GM18873 (cell line): Measurements from ENCODE around the gene STX8.

ENCODE experiments used
- ATAC-seq: cut with Tn5 transposase; IDR thresholded peaks from one replicate; pipeline ENCODE4 v1.9.1; 2021; ENCODE audit warnings: mild to moderate bottlenecking, moderate library complexity, moderate number of reproducible peaks; ENCODE audit not compliant: unreplicated experiment, low FRiP score

The STX8 gene

DNA sequence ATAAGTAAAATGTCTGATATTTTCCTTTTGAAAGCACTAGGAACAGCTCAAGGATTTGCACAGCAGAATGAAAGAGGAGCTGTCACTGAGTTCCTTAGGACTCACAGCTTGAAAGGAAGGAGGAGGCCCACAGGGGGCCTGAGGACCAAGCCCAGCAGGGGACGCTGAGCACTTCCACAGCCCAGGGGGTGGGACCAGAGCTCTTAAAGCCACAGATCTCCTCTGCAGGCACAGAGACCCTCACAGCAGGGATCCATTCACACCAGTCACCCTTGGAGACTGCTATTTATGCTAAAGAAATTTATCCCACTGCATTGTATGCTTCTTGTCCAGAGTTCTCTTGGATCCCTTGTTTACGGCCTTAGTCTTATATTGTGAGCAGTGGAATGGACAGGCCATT is 253.3 kb downstream of the STX8 start:
- ATAC-seq, result no peak

DNA sequence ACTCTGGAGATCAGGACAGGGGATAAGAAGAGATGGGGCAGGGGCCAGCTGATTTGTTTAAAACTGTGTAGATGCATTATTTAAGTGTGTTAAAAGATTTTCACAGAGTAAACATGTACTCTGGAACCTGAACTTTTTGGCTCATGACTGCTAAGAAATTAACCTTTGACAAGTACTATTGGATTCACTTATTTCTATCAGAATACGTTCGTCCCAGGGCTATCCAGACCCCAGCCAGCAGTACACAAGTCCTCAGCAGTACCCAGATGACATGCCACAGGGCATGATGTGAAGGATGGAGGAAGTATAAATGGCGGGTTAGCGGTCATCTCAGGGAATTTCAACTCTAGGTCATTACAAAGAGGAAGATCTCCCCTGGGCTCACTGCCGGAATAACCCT is 253.7 kb downstream of the STX8 start:
- ATAC-seq, result no peak

DNA sequence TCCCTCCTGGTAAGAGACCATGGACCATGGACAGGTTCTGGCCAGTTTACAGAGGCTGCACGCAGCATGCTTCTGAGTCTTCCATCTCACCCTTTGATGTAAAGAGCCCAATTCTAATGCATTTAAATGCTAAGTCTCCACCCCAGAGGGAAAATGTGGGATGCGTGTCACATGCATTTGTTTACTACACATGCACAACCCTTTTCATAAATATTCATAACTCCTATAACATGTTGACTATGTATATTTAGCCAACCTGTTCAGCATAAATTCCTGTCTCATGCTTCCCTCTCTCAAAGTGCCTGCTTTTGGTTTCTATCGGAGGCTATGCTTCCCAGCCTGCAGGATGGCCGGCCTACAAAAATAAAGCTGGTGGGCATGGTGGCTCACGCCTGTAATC is 260.3 kb downstream of the STX8 start:
- no peak for ATAC-seq

GRCh38 chr17:9313346-9313745 is 262.3 kb downstream of the STX8 start:
- ATAC-seq, result no peak

DNA sequence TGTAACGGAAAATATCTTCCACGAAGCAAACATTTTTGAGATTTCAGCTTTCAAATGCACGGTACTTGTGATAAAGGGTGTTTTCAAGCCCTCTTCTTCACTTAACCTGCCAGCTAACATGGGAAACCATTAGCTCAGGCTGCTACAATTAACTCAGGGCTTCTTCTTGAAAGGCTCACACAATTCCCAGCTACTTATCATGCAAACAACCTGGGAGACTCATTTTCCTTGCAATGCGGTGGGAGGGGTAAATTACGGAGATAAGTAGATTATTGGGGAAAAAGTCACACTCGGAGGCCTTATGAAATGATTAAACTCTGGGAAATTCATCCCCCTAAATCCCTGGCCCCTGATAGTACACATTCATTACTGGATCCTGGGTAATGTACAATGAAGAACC is 266.4 kb downstream of the STX8 start:
- ATAC-seq, result no peak

DNA sequence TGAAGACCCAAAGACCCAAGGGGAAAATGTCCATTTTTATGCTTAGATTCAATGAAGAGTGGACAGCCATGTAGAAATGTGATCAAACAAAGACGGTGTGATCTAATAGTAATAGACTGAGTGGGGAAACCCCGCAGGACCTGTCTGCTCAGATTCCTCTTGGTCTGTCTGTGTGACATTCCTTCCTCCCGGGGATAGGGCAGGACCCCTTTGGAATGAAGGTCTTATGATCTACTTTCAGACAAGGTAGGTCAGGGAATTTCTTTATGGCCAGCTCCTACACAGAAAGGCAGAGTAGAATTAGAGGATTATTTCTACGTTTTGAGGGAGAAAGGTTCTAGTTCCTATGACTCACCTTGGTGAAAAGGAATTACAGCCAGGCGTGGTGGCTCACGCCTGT is 267.6 kb downstream of the STX8 start:
- ATAC-seq, result no peak

GRCh38 chr17:9307313-9307998 is 268.2 kb downstream of the STX8 start:
- ATAC-seq, result no peak

DNA sequence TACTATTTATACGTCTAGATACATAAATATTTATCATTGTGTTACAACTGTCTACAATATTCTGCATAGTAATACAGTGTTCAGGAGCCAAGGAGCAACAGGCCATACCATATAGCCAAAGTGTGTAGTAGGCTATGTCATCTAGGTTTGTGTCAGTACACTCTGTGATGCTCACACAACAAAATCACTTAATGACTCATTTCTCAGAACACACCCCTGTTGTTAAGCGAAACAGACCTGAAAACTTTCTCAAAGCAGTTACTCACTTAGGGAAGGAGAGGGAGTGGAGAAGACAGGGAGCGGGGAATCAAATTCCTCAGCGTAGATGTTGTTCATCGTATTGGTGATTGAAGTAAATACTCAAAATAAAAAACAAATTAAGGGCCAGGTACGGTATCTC is 269.5 kb downstream of the STX8 start:
- ATAC-seq, result no peak

DNA sequence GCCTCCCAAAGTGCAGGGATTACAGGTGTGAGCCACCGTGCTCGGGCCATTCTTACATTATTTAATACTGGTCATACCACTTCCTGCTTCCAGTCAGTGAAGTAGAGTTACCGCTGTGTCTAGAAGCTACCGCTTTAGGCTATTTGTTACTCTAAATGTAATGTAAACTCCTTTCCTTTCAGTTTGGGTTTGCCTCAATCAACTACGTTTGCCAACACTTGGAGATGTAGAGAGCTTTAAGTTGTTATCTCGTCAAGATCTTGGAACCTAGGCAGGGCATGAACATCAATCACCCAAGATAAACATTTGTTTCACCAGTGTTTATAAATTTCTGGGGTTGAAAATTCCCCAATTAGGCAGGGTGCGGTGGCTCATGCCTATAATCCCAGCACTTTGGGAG is 275.9 kb downstream of the STX8 start:
- ATAC-seq, result no peak

- no peak for ATAC-seq
Measured at GRCh38 chr17:9298776-9299295, 276.8 kb downstream of the STX8 start.

- no peak for ATAC-seq
Measured at GRCh38 chr17:9298135-9298534, 277.5 kb downstream of the STX8 start.

DNA sequence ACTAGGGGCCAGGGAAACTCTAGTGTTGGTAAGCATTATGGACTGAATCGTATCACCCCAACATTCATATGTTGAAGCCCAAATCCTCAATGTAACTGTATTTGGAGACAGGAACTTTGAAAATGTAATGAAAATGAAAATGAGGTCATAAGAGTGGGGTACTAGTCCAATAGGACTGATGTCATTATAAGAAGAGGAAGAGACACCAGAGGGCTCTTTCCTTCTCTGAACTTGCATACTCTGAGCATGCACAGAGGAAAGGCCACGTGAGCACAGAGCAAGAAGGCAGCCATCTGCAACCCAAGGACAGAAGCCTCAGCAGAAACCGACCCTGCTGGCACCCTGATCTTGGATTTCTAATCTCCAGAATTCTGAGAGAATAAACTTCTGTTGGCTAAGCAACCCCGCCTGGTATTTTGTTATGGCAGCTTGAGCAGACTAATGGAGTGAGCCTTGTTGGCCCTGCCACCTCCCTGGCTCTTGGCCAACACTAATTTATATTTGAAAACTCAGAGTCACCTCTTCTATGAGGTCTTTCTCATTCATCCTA is 280.9 kb downstream of the STX8 start:
- no peak for ATAC-seq

GRCh38 chr17:9292561-9292941 is 283.1 kb downstream of the STX8 start:
- ATAC-seq, result no peak

DNA sequence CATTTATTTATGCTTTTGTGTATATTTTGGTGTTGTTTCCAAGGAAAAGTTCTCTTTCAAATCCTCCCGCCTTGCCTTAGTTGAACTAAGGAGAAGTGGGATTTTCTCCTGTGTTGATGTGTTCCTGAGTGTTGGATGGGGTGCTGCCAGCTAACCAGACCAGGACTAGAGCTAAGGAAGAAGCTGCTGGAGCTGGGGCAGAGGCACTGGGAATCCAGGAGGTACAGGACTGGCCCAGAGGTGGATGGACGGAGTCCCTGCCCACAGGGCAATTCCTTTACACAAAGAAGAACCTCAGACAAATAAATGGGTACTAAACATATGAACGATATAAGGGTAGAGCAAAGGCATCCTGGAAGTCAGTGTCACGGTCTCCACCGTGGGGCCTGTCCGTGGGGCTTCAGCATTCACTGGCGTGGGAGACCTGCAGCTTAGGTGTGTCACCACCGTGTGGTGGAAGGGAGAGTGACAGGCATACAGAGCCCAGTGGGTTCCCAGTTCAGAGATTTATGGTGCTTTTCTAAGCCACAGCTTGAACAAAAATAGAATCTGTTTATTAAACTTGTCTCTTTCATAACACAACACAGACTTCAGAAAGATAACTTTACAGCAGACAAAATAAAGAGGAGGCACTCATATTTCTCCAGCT is 283.6 kb downstream of the STX8 start:
- ATAC-seq, result no peak

DNA sequence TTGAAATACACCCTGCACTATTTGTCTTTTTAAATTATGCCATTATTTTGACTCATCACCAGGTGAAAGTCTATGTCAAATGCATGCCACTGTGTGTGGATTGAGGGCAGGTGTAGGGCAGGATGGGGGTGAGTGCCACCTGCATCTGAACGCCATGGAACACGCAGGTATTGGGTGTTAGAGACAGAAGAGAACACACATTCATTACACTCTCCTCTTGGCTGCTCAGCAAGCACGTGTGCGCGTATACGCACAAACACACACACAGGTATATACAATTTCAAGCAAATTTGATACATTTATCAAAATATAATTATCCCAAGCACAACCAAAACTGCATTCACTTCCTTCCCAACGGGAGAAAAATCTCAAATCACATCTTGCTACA is 285.4 kb downstream of the STX8 start:
- no peak for ATAC-seq

- no peak for ATAC-seq
Measured at GRCh38 chr17:9287306-9287705, 288.3 kb downstream of the STX8 start.

DNA sequence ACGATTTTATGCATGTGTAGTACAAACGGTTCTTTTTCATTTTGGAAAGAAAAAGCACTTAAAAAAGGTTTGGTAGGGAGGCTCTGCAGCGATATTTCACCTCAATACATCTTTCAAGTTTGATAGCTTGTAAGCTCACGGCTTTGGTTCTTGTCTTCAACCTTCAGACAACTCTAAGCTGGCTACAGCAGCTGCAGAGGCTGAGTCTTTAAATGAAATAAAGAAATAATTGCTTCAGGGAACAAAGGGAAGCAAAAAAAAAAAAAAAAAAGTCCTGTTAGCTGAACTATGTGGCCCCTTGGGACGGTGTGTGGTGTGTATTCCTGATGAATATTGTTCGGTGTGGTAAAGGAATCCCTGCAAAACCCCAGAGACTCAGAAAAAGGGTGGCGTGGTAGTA is 289.2 kb downstream of the STX8 start:
- no peak for ATAC-seq

- no peak for ATAC-seq
Measured at GRCh38 chr17:9285602-9286427, 289.8 kb downstream of the STX8 start.

DNA sequence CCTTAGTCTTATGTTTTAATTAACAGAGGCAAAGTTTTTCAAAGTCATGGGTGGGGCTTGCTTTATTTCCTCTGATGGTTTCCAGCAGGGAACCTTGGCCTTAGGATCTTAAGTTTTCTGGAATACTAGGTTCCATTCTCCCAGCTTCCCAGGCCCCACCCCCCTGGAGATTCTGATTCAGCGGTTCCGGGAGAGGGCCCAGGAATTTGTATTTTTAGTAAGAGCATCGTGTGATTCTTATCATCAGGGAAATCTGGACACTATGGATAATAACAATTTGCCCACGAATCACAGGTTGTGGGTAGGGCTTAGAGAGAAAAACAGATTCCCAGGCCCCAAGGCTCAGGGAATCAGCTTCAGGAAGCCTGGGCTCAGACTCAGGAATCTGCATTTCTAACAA is 290.7 kb downstream of the STX8 start:
- no peak for ATAC-seq

GRCh38 chr17:9283909-9284308 is 291.7 kb downstream of the STX8 start:
- no peak for ATAC-seq

GRCh38 chr17:9279893-9280292 is 295.7 kb downstream of the STX8 start:
- ATAC-seq, result no peak
